Endothelial cell (in vitro differentiated cells): Measurements from ENCODE around the gene MASTL. TPM values are rescaled to one million over a fixed set of nuclear protein-coding genes. Genes with fewer than 3 reads are reported as not detected.
A peak's percentile ranks its signal among the peaks of the same experiment; 100 is the strongest.

ENCODE experiments used
- DNase-seq: peaks from one replicate; pipeline ENCODE4 v3.0.0; 2021; ENCODE audit warnings: low spot score
- H3K27ac Mint-ChIP-seq: one replicate; pipeline ENCODE4 v1.8.0; 2021; ENCODE audit warnings: mixed read lengths, inconsistent platforms; ENCODE audit not compliant: unreplicated experiment
- H3K27me3 Mint-ChIP-seq: one replicate; pipeline ENCODE4 v1.8.0; 2021; ENCODE audit warnings: mild to moderate bottlenecking, moderate library complexity, mixed read lengths, inconsistent platforms; ENCODE audit not compliant: unreplicated experiment
- H3K36me3 Mint-ChIP-seq: one replicate; pipeline ENCODE4 v1.8.0; 2021; ENCODE audit warnings: mild to moderate bottlenecking, low read depth, mixed read lengths, inconsistent platforms; ENCODE audit not compliant: unreplicated experiment
- H3K4me1 Mint-ChIP-seq: one replicate; pipeline ENCODE4 v1.8.0; 2021; ENCODE audit warnings: mild to moderate bottlenecking, mixed read lengths, inconsistent platforms; ENCODE audit not compliant: unreplicated experiment
- H3K4me3 Mint-ChIP-seq: one replicate; pipeline ENCODE4 v1.8.0; 2021; ENCODE audit warnings: mild to moderate bottlenecking, mixed read lengths, inconsistent platforms; ENCODE audit not compliant: unreplicated experiment
- H3K9me3 Mint-ChIP-seq: one replicate; pipeline ENCODE4 v1.8.0; 2021; ENCODE audit warnings: mixed read lengths, inconsistent platforms; ENCODE audit not compliant: unreplicated experiment
- total RNA-seq: library from RNA; stranded (reverse); fragmentation: NEBNext Ultra II Directional; extraction: Animal tissue kit (Norgen Biotek cat#: 25700); gene quantifications from one replicate; pipeline ENCODE4 v1.2.1, GENCODE V29; 2021; ENCODE audit not compliant: unreplicated experiment
- TF ChIP-seq, protein P1 (sequence below): fragments of 200-600 bp; sonication (generic); IDR thresholded peaks from one replicate; pipeline ENCODE4 v1.5.0; 2021; ENCODE audit warnings: antibody characterized with exemption; ENCODE audit not compliant: unreplicated experiment

Gene MASTL
- total RNA-seq, 1 donor from 2014 or later, result 9.9 TPM

DNA sequence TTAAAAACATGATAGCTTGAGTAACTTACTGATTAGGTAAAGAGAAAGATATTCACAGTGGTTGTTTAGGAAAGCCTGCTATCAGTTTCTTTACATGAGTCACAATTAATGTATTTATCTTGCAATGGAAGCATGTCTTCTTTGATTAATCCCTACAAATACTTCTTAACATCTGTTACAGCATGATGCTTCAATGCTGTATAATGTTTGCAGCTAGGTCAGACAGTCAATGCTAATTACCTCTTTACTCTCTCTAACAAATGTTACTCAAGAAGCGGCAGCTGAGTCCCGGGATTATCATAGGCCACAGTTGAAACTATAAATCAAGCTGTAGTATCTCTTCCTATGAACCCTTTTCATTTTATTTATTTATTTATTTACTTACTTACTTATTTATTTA is 52.2 kb downstream of the MASTL start:
- Mint-ChIP-seq H3K27ac (no peak overlapping the region), H3K27me3 (no peaks in the 10 kb centered on the region), H3K4me3 (no peak overlapping the region), H3K36me3 (peaks cover 9% of the 10 kb centered on the region), H3K4me1 (no peaks in the 10 kb centered on the region), H3K9me3 (no peaks in the 10 kb centered on the region)
- DNase-seq, result no peak
- TF ChIP-seq, protein P1, sequence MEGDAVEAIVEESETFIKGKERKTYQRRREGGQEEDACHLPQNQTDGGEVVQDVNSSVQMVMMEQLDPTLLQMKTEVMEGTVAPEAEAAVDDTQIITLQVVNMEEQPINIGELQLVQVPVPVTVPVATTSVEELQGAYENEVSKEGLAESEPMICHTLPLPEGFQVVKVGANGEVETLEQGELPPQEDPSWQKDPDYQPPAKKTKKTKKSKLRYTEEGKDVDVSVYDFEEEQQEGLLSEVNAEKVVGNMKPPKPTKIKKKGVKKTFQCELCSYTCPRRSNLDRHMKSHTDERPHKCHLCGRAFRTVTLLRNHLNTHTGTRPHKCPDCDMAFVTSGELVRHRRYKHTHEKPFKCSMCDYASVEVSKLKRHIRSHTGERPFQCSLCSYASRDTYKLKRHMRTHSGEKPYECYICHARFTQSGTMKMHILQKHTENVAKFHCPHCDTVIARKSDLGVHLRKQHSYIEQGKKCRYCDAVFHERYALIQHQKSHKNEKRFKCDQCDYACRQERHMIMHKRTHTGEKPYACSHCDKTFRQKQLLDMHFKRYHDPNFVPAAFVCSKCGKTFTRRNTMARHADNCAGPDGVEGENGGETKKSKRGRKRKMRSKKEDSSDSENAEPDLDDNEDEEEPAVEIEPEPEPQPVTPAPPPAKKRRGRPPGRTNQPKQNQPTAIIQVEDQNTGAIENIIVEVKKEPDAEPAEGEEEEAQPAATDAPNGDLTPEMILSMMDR, result no peak

DNA sequence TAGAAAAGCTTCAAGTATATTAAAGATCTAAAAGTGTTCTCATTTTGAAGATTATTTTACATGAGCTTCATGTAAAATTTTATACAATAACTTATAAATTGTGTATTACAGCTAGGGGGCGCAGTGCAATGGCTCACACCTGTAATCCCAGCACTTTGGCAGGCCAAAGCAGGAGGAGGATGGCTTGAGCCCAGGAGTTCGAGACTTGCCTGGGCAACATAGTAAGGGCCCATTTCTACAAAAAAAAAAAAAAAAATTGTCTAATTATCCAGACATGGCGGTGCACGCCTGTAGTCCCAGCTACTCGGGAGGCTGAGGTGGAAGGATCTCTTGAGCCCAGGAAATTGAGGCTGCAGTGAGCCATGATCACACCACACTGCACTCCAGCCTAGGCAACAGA is 68.8 kb downstream of the MASTL start:
- no peak overlapping the region for H3K4me3 Mint-ChIP-seq
- H3K27me3 Mint-ChIP-seq, result no peaks in the 10 kb centered on the region
- DNase-seq, result peak; percentile 26
- no peak overlapping the region for H3K27ac Mint-ChIP-seq
- H3K36me3 Mint-ChIP-seq, result peaks cover 7% of the 10 kb centered on the region
- H3K4me1 Mint-ChIP-seq, result no peaks in the 10 kb centered on the region
- H3K9me3 Mint-ChIP-seq, result no peaks in the 10 kb centered on the region
- TF ChIP-seq, protein P1, result peak; percentile 85

DNA sequence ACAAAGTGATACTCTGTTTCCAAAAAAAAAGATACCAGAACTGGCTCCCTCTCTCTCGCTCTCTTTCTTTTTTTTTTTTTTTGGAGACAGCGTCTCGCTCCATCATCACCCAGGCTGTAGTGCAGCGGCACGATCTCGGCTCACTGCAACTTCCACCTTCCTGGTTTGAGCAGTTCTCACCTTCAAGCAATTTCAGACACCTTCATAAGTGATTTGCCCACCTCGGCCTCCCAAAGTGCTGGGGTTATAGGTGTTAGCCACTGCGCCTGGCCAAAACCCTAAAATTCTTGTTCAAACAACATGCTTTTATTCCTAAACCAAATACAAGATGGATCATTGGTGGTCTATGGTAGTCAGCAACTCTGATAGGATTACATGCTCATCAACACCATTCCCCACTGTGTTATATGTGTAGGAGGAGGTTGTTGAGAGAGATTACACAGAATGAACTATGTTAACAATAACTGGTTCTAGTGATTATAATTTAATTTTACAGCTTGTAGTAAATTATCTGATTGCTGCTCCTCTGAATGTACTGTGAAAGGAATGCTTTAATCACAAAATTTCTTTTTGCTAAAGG is 69.9 kb downstream of the MASTL start:
- H3K36me3 Mint-ChIP-seq, result peaks cover 4% of the 10 kb centered on the region
- H3K4me3 Mint-ChIP-seq, result no peak overlapping the region
- no peaks in the 10 kb centered on the region for H3K9me3 Mint-ChIP-seq
- no peaks in the 10 kb centered on the region for H3K4me1 Mint-ChIP-seq
- H3K27me3 Mint-ChIP-seq, result no peaks in the 10 kb centered on the region
- TF ChIP-seq, protein P1, result no peak
- no peak overlapping the region for H3K27ac Mint-ChIP-seq
- DNase-seq, result no peak

DNA sequence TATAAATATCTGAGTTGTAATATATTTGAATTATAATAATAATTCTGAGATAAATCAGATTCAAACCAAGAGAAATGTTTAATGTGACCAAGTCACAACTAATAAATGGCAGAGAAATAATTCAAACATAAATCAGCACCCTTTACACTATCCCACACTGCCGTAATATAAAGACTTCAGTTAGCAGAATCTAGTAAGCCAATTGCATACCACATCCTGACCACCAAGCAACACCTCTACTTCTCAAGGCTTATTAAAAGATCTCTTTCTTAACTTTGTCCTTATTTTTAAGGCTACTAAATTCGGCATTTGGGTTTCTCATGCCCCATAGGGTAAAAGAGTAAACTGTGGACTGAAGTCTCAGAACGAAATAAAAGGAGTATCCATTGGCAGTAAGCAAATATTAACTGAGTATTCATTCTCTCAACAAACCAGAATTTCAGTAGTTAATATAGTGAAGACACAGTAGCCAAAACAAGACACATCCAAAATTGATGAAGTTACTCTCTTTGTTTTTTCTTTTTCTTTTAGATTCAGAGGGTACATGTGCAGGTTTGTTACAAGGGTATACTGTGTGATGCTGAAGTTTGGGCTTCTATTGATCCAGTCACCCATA is 70.6 kb downstream of the MASTL start:
- H3K4me3 Mint-ChIP-seq, result no peak overlapping the region
- no peak overlapping the region for H3K27ac Mint-ChIP-seq
- DNase-seq, result no peak
- H3K4me1 Mint-ChIP-seq, result no peaks in the 10 kb centered on the region
- TF ChIP-seq, protein P1, result no peak
- no peaks in the 10 kb centered on the region for H3K9me3 Mint-ChIP-seq
- H3K27me3 Mint-ChIP-seq, result no peaks in the 10 kb centered on the region
- peaks cover 4% of the 10 kb centered on the region for H3K36me3 Mint-ChIP-seq

DNA sequence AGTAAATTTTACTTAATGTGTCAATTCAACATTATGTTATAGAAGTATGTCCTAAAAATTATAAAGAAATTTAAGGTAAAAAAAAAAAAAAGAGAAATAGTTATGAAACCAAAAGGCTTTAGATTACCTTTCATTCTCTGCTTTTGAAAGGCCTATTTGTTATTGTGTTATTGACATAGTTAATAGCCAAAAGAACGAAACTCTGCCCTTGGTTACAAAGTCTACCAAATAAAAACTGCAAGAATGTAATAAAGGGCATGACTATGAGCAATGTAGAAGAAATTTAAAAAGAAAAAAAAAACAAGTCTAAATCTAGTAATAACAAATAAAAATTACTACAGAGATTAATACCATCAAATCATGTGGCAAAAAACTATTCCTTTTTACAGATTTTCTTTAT is 74.9 kb downstream of the MASTL start:
- Mint-ChIP-seq H3K9me3 (no peaks in the 10 kb centered on the region), H3K36me3 (peaks cover 4% of the 10 kb centered on the region)
- TF ChIP-seq, protein P1, result no peak

More for the DNA sequence above, 74.9 kb downstream of the MASTL start:
- Mint-ChIP-seq H3K27me3 (no peaks in the 10 kb centered on the region), H3K4me3 (no peak overlapping the region), H3K4me1 (no peaks in the 10 kb centered on the region), H3K27ac (no peak overlapping the region)
- no peak for DNase-seq
